HG02763 (cell line): ENCODE results near the gene EEPD1.
"Not testable (repeated sequence)": the region's sequence is repeated elsewhere in the genome, so short reads cannot be mapped to it uniquely, and the experiment has no call there.

Experiments
- ATAC-seq: cut with Tn5 transposase; IDR thresholded peaks from one replicate; pipeline ENCODE4 v1.9.1; 2021; ENCODE audit warnings: mild to moderate bottlenecking, moderate library complexity; ENCODE audit not compliant: unreplicated experiment

EEPD1 gene

DNA sequence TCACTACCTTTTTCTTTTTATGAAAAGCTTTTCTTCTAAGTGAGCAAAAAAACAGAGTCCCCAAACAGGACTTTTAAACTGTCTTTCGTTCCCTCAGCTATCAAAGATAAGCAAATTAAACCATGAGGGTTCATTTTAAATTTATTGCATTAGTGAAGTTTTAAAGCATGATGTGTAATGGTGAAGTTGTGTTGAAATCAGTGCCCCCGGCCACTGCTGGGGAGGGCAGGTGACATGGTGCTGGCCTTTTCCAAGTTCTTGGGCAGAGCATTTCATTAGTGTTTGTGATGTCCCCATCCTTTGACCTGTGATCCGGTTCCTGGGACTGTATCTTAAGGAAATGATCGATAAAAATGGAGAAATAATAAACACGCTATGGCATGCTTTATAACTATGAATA is 96.0 kb downstream of the EEPD1 start:
- no peak for ATAC-seq

DNA sequence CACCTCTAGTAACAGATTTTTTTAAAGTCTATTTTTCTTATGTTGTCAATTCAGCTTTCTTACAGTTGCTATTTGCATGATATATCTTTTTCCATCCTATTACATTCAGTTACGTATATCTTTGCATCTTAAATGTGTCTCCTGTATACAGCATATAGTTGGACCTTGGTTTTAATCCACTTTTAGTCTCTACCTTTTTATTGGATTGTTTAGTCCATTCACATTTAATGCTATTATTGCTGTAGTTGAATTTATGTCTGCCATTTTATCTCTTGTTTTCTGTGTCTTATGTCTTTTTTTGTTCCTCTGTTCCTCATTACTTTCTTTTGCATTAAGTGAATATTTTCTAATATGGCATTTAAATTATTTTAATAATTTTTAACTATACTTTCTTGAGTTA is 100.6 kb downstream of the EEPD1 start:
- no peak for ATAC-seq

DNA sequence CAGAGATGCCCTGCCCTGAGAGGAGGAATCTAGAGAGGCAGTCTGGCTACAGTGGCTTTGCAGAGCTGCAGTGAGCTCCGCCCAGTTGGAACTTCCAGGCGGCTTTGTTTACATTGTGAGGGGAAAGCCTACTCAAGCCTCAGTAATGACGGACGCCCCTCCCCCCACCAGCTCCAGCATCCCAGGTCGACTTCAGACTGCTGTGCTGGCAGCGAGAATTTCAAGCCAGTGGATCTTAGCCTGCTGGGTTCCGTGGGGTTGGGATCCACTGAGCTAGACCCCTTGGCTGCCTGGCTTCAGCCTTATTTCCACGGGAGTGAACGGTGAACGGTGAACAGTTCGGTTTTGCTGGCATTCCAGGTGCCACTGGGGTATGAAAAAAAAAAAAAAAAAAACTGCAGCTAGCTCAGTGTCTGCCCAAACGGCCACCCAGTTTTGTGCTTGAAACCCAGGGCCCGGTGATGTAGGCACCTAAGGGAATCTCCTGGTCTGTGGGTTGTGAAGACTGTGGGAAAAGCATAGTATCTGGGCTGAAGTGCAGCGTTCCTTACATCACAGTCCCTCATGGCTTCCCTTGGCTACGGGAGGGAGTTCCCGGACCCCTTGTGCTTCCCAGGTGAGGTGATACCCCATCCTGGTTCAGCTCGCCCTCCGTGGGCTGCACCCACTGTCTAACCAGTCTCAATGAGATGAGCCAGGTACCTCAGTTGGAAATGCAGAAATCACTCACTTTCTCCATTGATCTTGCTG is 105.6 kb downstream of the EEPD1 start:
- ATAC-seq = not testable (repeated sequence)

DNA sequence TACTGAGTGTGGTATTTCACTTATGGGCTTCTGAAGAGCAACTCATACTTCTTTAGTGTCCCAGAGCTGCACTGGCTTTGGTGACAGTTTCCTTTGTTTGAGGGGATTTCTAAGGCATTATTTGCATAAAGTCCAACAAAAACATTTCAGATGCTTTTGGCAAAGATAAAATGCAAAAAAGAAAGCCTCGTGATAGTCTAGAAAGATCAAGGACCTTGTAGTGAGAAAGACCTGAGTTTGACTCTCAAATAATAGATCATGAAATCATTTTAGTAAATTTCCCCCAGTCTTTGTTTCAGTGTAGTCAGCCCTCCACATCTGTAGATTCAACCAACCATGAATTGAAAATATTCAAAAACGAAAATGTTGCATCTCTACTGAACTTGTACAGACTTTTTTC is 107.4 kb downstream of the EEPD1 start:
- ATAC-seq = no peak

DNA sequence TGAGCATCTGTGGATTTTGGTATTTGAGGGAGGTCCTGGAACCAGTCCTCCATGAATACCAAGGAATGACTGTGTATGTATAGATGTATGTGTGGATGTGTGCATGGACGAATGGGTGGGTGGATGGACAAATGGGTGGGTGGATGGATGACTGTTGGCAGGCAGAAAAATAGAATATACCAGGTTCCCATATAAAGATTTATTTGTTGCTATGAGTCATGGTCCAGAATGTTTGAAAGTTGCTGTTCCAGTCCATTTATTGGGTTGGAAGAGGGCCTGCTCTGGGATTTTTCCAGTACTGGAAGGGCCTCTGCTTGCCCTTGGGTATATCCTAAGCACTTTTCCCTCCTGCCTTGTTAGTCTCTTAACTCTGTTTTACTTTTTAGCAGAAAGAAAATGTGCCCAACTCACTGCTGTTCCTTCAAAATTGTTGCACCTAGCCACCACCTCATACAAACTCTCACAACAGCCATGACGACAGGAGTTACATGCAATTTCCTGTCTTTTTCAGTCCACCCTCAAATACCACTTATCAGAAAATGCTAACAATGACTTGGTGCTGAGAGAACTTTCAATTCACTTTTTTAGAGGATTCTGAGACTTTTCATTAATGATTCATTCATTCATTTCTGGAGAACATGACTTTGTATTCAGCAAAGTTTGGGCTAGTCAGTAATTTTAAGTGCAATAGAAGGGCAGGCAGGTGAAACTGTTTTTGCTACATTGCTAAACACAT is 108.1 kb downstream of the EEPD1 start:
- no peak for ATAC-seq

DNA sequence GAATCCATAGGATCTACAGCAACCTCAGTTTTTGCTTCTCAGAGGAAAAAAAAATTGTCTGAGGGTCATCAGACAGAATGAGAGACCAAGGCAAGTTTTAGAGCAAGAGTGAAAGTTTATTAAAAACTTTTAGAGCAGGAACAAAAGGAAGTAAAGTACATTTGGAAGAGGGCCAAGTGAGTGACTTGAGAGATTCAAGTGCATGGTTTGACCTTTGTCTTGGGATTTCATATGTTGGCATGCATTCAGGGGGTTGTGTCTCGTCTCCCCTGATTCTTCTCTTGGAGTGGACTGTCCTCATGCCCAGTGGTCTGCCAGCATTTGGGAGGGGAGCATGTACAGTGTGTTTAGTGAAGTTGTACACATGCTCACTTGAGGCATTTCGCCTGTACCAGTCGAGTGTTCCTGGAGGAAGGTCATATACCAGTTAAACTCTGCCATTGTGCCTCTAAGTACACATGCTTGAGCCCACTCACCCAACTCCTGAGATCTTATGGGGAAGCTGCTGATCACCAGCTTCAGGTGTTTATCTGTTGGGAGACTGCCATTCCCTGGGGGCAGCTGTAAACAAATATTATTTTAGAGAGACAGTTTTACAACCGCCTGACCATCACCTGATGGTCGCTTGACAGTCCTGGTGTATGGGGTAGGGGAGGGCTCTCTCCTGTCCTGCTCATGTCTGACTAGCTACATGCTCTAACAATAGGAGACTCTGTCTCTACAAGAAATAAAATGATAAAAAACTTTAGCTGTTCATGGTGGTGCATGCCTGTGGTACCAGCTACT is 109.4 kb downstream of the EEPD1 start:
- ATAC-seq = no peak

DNA sequence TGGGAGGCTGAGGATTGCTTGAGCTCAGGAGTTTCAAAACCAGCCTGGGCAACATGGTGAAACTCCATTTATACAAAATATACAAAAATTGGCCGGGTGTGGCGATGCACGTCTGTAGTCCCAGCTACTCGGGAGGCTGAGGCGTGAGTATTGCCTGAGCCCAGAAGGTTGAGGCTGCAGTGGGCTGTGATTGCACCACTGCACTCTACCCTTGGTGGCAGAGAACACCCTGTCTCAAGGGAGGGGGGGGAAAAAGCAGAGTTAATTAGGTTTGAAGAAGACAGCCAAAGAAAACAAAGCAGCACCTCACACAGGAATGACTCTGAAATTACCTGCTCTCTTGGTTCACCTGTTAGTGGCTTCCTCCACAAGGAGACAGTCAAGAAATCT is 110.0 kb downstream of the EEPD1 start:
- ATAC-seq = no peak

DNA sequence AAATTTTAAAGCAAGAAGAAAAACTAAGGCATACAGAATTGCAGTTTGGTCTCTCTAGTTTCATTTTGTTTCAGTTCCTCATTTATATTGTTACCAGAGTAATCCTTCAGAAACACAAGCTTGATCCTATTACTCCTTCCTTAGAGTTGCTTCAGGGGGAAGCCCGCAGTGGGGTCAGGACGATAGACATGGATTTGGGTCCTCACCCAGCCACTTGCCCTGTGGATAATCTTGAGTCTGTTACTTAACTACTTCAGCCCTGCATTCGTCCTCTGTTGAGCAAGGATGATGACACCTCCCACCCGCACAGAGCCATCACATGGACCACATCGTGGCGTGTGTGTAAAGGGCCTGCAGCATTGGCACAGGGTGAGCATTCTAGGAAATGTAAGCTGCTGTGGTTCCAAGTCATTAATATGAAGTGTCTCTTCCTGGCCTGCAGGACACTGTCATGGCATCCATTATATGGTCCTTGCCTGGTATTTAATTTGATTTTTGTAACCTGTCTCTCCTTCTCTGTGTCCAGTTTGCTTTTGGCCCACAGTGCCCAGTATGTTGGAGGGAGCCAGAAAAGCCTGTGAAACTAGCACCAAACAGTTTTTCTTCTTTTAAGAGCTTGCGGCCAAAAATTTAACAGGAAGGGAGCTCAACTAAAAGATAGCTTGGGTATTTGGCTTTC is 111.2 kb downstream of the EEPD1 start:
- peak; percentile 45 for ATAC-seq

DNA sequence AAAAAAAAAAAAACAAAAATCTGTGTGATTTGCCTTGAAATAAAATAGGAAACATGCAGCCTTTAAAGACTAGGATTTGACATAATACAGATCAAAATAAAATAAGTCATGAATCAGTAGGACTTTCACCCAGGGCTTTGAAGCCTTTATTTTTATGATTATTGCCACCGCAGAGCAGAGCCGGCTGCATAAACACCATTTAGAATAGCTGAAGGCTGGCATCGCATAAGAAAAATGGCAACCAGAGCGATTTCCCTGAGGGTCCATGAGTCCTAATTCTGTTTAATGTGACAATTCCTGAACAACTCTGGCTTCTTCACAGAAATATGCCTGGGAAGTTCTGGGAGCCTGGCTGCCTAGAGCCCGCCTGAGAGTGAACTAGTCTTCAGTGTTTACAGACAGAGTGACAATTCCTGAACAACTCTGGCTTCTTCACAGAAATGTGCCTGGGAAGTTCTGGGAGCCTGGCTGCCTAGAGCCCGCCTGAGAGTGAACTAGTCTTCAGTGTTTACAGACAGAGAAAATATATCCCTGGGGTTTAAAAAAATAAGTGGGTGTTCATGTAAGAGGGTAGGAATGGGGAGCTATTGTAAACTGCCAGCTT is 112.0 kb downstream of the EEPD1 start:
- ATAC-seq = no peak

DNA sequence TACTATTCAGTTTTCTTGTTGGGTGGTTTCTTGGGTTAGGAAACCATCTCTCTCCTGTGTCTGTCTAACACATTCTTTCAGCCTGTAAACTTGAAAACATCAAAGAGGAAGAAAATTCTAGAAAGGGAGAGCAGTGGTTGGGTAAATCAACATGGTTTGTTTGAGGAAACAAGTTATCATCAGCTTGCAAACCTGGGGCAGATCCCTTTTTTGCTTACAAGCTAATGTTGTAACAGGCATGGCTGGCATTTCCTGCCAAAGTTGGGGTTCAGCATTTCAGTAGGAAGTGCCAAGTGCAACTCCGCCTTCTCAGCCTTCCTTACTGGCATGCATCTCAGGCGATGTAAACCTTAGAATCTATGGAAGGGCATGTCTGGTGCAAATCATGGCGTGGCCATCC is 112.6 kb downstream of the EEPD1 start:
- no peak for ATAC-seq

DNA sequence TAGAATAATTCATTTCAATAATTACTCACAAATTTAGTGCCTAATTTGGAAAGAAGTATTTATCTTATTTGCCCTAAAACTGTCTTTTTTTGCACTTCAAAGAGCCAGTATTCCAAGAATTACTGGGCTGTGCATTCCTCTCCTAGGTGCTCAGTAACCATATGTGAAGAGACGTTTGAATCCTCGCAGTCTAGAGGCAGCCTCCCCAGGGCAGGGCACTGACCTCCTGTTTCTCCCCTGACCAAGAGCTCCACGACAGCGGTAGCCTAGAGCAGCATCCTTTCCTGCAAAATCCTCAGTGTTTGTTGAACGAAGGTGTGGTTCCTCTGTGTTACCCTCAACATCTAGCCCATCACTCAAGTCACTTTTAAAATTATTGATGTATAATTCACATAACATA is 113.1 kb downstream of the EEPD1 start:
- ATAC-seq = no peak

DNA sequence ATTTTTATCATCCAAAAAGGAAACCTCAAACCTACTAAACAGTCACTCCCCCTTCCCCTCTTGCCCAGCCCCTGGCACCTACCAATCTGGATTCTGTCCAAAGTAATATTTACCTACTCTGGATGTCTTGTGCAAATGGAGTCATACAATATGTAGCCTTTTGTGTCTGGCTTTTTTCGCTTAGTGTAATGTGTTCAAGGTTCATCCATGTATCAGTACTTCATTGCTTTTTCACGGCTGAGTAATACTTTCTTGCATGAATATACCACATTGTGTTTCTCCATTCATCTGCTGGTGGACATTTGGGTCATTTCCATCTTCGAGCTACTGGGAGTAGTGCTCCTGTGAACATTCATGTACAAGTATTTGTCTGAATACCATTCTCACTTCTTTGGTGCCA is 113.6 kb downstream of the EEPD1 start:
- no peak for ATAC-seq

DNA sequence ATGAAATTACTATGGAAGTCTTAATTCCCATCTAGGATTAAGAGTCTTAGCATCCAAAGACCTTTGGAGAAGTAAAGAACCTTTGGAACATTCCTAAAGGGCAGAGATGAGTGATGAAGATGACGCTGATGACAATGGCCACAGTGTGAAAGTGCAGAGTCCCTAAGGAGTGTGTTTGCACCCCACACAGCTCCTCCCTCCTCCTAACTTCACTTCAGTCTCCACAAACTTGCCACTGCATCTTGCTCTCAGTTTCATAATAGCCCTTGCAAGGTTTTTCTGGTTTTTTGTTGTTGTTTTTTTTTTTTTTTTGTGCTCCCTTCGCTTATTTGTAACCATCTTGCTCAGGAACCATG is 119.1 kb downstream of the EEPD1 start:
- peak; percentile 48 for ATAC-seq

DNA sequence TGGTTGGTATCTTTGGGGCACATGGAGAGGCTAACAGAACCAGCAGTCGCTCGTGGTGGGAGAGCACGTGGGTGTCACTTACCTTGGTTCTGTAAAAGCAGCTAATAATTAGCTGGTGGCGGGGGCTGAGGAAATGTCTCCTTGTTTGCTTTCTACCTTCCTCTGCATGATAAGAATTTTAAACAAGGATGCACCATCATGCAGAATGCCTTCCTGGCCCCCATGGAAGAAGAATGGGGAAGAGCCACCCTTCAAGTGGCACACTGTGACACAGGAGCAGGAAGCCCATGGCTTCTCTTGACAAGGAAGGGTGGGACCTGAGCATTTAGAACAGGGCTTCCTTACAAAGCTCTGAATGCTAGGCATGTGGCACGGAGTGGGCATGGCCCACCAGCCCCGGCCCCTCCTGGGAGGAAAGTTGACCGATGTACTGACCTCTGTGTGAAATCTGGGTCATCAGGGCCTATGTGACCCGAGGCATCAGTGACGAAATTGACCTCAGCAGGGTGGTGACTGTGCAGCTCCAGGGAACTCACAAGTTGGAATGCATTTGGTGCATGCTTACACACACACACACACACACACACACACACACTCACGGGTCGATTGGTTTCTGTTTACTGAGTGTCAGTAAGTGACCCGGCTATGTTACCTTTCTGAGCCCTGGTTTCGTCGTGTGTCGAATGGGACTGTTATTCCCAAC is 119.7 kb downstream of the EEPD1 start:
- no peak for ATAC-seq

DNA sequence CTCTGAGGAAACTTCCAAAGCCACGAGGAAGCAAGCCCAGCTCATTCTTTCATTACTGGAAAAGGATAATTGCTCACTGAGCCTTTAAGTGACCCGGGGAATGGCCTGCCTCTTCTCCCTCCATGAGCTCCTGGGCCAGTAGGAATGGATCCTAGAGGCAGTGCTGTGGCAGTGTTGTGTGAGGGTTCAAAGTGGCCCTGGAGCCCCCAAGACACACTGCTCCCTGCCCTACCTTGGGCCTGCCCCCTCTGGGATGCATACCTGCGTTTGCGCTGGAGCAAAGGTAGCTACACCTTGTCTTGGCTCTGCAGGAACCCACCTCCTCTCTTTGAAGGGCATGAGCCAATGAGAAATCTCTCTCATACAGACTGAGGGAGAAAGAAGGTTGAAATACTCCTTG is 120.8 kb downstream of the EEPD1 start:
- no peak for ATAC-seq

DNA sequence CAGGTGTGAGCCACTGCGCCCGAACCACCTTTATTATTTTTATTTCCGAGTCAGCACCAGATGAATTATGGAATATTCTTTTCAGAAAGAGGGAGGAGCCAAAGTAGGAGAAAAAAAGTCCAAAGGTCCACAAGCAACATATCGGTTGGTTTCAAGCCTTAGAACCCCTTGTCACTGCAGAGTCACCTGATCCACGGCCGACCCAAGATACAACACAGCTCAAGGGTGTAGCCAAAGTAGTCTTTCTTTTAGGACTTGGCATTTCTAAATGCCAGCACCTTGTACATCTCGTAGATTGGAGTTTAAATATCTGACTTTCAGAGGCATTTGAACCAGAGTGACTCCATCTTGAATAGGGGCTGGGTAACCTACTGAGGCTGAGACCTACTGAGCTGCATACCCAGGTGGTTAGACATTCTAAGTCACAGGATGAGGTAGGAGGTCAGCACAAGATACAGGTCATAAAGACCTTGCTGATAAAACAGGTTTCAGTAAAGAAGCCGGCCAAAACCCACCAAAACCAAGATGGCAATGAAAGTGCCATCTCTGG is 122.8 kb downstream of the EEPD1 start:
- no peak for ATAC-seq

DNA sequence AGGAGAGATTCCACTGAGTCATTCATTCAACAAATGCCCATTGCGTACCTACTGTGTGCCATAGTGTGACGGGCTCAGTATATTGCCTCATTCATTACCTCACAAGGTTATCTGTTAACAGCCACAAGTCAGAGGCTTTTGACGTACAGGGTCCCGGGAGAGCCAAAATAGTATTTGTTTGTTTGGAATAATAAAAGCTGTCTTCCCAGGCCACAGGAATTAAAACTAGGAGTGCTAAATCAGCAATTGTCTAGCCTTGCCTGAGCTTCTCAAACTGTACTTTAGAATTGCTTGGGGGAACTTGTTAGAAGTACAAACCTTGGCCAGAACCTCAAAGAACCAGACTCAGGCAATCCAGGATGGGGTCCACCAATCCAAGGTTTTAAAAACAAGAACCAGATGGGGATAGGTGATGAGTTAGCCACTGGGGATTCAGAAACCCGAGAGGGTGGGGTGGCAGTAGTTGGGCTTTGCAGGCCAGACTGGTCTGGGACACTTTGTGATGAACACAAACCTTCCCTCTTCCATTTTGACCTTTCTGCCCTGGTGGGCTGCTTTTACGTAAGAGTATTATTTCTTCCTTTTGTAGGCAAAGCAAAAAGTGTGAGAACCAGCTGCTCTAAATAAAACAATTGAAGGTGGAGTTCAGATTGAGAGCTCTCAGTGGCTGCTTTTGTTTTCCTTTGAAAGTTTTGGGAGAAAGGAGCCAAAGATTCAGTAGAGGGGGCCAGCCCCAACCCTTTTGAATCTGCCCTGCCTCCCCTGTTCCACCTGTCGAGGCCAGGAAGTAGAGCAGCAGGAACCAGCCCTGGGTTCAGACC is 123.6 kb downstream of the EEPD1 start:
- no peak for ATAC-seq

DNA sequence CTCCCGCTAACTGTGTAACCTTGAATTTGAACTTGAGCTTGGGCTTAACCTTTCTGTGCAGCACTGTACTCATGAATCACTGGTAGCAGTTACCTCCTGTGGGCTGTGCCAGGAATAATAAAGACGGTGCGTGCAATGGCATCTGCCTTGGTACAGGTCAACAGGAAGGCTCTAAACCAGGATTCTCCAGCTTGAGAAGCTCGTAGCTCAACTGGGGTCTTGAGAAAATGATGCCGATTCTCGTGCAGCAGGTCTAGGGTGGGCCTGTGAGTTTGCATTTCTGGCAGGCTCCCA is 124.1 kb downstream of the EEPD1 start:
- ATAC-seq = no peak

DNA sequence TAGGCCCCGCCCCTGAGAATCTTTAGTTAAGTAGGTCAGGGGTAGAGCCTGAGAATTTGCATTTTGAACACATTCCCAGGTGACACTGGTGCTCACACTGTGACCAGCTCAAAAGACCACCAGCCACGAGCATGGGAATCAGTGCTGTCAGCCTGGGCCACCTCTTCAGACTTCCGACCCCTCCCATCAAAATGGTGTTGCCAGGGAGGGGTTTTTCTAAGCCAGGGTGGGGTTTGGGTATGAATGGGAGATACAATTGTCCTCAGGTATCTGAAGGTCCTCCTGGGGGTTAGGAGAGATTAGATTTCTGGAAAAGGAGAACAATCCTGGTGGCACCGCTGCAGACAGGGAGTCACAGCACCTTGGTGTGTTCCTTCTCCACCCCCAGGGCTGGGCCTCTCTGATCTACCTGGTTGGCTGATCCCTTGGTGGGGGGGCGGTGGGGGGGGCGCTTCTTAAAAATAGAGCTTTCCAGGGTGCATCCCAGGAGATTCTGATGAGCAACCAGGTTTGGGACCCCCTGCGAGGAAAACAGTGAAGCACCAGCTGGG is 125.1 kb downstream of the EEPD1 start:
- ATAC-seq = no peak
